Muscle of arm (tissue), 12 donors: Measurements from ENCODE around the gene PTEN. TPM values are rescaled to one million over a fixed set of nuclear protein-coding genes. Genes with fewer than 3 reads are reported as not detected.

Experiments used
- DNase-seq: peaks from one replicate; pipeline ENCODE4 v3.0.0-alpha.2; 2013
- polyA plus RNA-seq, 12 donors: library from polyadenylated mRNA; unstranded; fragments of 120-200 nt; gene quantifications; one replicate each; pipeline ENCODE4 v1.2.1, GENCODE V29; 2013; ENCODE audit not compliant: insufficient read length in 12 of 12

The PTEN gene
- polyA plus RNA-seq, 12 donors, result 40.6 to 106 (median 50.1) TPM

GRCh38 chr10:87916515-87916914 is 53.1 kb downstream of the PTEN start:
- no peak for DNase-seq

- DNase-seq, result no peak
Observed at GRCh38 chr10:87918254-87918859, 54.9 kb downstream of the PTEN start.

GRCh38 chr10:87920538-87920937 is 57.1 kb downstream of the PTEN start:
- DNase-seq, result no peak

GRCh38 chr10:87921931-87922688 is 58.7 kb downstream of the PTEN start:
- no peak for DNase-seq

DNA sequence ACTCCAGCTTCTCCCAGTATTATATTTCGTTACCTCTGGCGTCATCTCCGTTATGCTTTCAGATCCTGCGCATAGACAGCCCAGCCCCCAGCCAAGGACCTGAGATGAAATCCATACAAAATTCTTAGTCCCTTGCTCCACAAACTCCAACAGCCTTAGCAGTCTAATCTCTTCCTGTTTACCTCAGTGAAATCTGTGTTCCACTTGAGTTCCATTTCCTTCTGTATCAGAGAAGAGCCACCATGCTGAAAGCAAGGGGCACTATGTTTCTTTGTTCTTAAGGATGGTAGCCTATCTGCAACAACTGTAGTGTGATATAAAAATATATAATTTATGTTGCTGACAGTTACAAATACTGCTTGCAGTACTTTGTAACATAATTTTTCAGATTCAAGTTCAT is 59.8 kb downstream of the PTEN start:
- DNase-seq, result no peak

DNA sequence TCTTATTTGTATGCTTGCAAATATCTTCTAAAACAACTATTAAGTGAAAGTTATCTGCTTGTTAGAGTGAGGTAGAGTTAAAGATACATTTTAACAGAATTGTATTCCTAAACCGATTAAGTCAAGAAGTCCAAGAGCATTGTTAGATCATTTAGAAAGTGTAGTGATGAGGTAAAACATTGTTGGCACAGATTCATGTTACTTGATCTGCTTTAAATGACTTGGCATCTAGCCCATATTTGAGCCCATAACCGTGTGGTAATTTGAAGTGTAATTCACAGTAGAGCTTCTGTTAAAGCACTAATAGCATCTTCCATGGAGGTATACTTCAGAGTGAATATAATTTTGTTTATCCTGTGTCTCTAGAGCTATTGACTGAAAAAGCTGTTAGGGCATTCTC is 62.1 kb downstream of the PTEN start:
- DNase-seq, result no peak

GRCh38 chr10:87927091-87927490 is 63.7 kb downstream of the PTEN start:
- DNase-seq, result no peak

GRCh38 chr10:87928996-87929395 is 65.6 kb downstream of the PTEN start:
- DNase-seq, result no peak

GRCh38 chr10:87930141-87930540 is 66.7 kb downstream of the PTEN start:
- no peak for DNase-seq

- no peak for DNase-seq
Observed at GRCh38 chr10:87930934-87931835, 67.8 kb downstream of the PTEN start.

GRCh38 chr10:87931836-87932230 is 68.4 kb downstream of the PTEN start:
- DNase-seq, result no peak

DNA sequence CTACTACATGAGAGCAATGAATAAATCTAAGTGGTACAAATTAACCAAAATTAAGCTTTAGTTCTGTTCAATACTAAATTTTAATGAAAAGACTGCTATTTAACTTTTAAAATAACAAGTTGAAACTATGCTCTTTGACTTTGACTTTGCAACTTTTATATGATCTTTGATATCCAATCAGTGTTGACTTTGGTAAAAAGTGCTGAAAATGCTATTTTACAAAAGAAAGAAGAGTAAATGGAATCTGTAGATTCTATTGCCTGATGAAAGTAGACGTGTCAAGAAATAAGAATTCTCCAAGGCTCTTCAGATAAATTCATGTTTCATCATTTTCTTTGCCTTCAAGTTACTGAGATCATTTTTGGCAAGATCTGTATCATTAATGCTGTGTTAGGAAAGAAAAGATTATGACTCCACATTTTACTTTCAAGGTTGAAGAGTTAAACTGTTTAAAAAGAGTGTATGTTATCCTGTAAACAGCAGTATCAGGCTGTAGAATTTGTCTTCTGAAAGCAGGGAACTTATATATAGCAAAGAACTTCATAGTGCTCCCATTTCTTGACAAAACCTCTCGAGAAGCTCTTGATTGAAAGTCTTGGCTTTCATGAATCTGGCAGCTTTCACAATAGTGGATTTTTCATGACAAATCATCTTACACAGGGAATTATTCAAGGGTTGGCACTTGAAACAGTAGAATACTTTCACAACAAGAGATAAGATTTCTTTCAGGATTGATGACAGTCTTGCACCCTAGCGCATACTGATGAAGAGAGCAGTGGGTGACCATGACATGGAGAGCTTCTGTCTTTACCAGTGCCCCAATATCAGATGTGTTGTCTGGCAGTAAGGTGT is 72.1 kb downstream of the PTEN start:
- DNase-seq, result no peak

DNA sequence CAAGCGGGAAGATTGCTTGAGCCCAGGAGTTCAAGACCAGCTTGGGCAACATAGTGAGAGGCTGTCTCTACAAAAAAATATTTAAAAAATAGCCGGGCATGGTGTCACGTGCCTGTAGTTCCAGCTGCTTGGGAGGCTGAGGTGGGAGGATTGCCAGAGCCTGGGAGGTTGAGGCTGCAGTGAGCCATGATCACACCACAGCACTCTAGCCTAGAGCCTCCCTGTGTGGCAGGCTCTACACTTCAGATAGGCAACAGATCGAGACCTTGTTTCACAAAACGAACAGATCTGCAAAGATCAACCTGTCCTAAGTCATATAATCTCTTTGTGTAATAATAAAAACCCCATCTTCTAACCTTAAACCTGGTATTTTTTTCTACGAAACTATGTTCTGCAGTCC is 76.8 kb downstream of the PTEN start:
- DNase-seq, result no peak

GRCh38 chr10:87942884-87943527 is 79.6 kb downstream of the PTEN start:
- DNase-seq, result no peak

DNA sequence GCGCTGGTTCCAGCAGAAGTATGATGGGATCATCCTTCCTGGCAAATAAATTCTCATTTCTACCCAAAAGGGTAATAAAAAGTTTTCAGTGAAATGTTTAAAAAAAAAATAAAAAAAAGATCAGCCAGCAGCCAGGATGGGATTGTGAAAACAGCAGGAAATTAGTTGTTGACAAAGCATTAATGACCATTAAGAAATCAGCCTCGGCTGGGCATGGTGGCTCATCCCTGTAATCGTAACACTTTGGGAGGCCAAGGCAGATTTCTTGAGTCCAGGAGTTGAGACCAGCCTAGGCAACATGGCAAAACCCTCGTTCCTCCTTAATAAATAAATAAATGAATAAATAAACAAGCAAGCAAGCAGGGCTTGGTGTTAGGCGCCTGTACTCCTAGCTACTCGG is 82.6 kb downstream of the PTEN start:
- DNase-seq, result no peak

DNA sequence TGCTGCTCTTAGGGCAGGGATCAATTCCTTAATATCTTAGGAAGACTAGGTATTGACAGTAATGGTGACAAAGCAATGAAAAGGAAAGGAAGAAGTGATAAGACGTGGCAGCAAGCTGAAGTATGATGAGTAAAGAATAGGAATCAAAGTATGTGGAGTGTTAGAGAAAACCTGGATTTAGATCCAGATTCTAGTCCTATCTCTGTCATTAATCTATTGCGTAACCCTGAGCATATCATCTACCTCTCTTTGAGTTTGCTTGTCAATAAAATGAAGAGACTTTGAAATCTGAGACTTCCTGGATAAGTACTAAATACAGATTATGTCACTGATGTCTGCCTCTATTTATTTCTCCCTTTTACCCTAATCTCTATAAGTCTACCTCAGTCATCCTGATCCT is 89.2 kb downstream of the PTEN start:
- DNase-seq, result no peak

GRCh38 chr10:87956055-87956454 is 92.6 kb downstream of the PTEN start:
- DNase-seq, result no peak

DNA sequence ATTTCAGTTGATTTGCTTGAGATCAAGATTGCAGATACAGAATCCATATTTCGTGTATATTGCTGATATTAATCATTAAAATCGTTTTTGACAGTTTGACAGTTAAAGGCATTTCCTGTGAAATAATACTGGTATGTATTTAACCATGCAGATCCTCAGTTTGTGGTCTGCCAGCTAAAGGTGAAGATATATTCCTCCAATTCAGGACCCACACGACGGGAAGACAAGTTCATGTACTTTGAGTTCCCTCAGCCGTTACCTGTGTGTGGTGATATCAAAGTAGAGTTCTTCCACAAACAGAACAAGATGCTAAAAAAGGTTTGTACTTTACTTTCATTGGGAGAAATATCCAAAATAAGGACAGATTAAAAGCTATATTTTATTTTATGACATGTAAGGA is 94.3 kb downstream of the PTEN start:
- DNase-seq, result no peak

- DNase-seq, result no peak
Observed at GRCh38 chr10:87960230-87960629, 96.8 kb downstream of the PTEN start.

DNA sequence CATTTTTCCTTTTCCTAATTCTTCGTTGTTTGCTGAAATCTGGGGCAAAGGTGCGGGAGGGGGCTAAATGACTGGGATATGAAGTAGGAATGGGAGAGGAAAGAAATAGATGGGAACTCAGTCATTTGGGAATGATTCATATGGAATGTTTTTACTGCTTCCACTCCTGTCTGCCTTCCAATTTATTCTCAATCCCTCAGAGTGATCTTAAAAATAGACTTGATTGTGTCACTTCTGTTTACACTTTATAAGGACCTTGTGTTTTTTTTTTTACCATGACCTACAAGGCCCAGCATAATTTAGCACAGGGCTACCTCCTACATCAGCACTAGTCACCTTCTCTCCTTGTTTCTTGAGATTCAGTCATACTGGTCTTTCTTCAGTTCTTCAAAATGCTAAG is 97.9 kb downstream of the PTEN start:
- DNase-seq, result no peak

- DNase-seq, result no peak
Observed at GRCh38 chr10:87966459-87966858, 103.0 kb downstream of the PTEN start.
